ENCODE measurements around the gene ZC3H7A.

ZC3H7A gene

DNA sequence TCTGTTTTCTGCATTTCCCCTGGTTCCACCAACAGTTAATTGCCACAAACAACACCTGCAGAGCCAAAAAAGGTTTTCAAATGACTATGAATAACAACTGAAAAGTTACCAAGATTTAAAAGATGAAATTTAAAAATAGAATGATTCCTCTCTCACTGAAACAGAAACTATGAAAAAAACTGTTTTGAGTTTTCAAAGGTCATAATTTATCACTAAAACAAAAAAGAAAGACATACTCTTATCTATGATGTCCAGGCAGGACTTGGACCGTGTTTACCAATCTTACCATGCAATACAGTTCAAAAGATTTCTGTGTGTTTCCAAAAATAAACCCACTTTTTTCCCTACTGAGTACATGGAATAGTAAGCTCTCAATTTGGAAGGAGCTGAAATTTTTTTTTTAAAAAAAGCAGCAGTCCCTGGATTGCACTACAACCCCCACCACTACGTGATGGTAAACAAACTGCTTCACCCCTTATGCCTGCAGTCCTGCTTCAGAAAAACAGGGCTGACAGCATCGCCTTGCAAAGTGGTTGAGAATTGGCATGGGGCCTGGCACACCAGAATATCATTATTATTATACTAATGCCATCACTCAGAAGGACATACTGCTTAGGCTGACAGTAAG lies 62.9 kb downstream of the ZC3H7A start:
- Histone ChIP-seq H3K4me3 (ENCODE audit: insufficient read length, low read depth) (no peak overlapping the region), H3K36me3 (ENCODE audit: insufficient read depth, insufficient read length, low read length) (peaks cover 78% of the 10 kb centered on the region), H3K9ac (ENCODE audit: insufficient read length, low read depth) (no peak overlapping the region), H3K27me3 (ENCODE audit: insufficient read depth, insufficient read length) (no peaks in the 10 kb centered on the region), H3K9me3 (ENCODE audit: insufficient read depth, low read length) (no peaks in the 10 kb centered on the region), H3K4me1 (ENCODE audit: insufficient read depth, insufficient read length) (no peaks in the 10 kb centered on the region)
- TF ChIP-seq ZNF274 (IDR thresholded peaks at IDR 0.05; ENCODE audit: low read depth, low read length) (no peak), SUZ12 (IDR thresholded peaks at IDR 0.05; ENCODE audit: extremely low read depth, insufficient read depth, insufficient read length) (no peak), YY1 (IDR thresholded peaks at IDR 0.05; ENCODE audit: insufficient read depth, insufficient read length) (no peak)
- DNase-seq (ENCODE audit: low read depth, low spot score): no peak

DNA sequence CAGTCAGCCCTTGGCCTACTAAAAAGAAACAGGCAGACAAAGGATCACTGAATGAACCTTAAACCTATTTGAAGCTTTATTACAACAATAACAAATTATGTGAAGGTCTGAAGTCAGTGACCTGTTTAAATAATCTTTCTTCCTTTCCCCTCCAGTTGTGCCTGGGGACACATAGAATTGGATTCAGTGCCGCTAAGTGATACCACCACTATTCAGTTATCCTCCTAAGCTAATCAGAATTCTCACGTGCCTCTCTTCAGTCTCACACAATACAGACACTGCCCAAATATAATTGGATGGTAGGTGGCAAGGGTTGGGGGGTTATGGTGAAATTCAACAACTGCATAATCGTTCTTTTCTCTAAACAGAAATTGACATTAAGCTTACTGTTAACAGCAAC lies 65.8 kb downstream of the ZC3H7A start:
- peaks cover 85% of the 10 kb centered on the region for H3K36me3 ChIP-seq (ENCODE audit: insufficient read depth, insufficient read length, low read length)
- no peaks in the 10 kb centered on the region for H3K9me3 ChIP-seq (ENCODE audit: insufficient read depth, low read length)
- no peak for DNase-seq (ENCODE audit: low read depth, low spot score)
- H3K27me3 ChIP-seq (ENCODE audit: insufficient read depth, insufficient read length): no peaks in the 10 kb centered on the region
- no peaks in the 10 kb centered on the region for H3K4me1 ChIP-seq (ENCODE audit: insufficient read depth, insufficient read length)
- H3K4me3 ChIP-seq (ENCODE audit: insufficient read length, low read depth): no peak overlapping the region
- no peak for TF ChIP-seq SUZ12 (IDR thresholded peaks at IDR 0.05; ENCODE audit: extremely low read depth, insufficient read depth, insufficient read length)
- TF ChIP-seq YY1 (IDR thresholded peaks at IDR 0.05; ENCODE audit: insufficient read depth, insufficient read length): no peak
- TF ChIP-seq ZNF274 (IDR thresholded peaks at IDR 0.05; ENCODE audit: low read depth, low read length): no peak
- H3K9ac ChIP-seq (ENCODE audit: insufficient read length, low read depth): no peak overlapping the region

DNA sequence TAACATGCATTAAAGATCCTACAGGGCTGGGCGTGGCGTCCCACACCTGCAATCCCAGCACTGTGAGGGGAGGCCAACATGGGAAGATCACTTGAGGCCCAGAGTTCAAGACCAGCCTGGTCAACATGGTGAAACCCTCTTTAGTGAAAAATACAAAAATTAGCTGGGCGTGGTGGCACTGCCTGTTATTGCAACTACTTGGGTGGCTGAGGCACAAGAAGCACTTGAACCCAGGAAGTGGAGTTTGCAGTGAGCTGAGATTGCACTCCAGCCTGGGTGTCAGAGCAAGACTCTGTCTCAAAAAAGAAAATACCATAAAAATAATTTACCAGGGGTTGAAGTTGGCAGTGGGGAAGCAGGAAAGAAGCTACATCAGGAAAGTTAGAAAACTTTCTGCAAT lies 67.3 kb downstream of the ZC3H7A start:
- Histone ChIP-seq H3K36me3 (ENCODE audit: insufficient read depth, insufficient read length, low read length) (peaks cover 81% of the 10 kb centered on the region), H3K4me3 (ENCODE audit: insufficient read length, low read depth) (no peak overlapping the region)
- no peak for DNase-seq (ENCODE audit: low read depth, low spot score)

DNA sequence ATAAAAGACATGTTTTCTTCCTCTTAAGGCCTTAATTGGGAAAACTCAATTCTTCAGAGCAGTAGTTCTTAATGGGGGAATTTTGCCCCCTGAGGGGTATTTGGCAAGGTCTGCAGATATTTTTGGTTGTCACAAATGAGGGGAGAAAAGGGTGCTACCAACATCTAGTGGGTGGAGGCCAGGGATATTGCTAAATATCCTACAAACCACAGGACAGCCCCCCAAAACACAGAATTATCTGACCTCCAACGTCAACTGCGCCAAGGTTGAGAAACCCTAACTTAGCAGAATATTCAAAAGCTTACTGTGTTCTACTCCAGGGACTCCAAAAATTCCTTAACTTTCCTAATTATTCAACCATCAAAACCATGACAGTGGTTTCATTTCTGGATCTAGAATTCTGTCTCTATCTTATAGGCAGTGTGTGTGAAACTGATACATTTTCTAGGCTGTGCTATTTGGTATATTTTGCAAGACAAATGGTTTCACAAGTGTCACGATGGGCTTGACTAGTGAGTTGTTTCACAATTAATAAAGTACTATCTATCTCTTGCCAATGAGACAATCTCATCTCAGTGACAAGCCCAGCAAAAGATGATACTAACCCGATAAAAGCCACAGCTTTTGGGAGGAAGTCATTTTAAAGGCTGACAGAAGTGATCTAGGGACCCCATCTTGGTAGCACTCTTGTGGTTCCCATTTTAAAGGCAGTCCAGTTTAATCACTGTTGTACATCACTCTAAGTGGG lies 69.1 kb downstream of the ZC3H7A start:
- TF ChIP-seq SUZ12 (IDR thresholded peaks at IDR 0.05; ENCODE audit: extremely low read depth, insufficient read depth, insufficient read length) (no peak), ZNF274 (IDR thresholded peaks at IDR 0.05; ENCODE audit: low read depth, low read length) (no peak), YY1 (IDR thresholded peaks at IDR 0.05; ENCODE audit: insufficient read depth, insufficient read length) (no peak)
- no peak overlapping the region for H3K4me3 ChIP-seq (ENCODE audit: insufficient read length, low read depth)
- H3K9ac ChIP-seq (ENCODE audit: insufficient read length, low read depth): no peak overlapping the region
- H3K9me3 ChIP-seq (ENCODE audit: insufficient read depth, low read length): no peaks in the 10 kb centered on the region
- H3K4me1 ChIP-seq (ENCODE audit: insufficient read depth, insufficient read length): no peaks in the 10 kb centered on the region
- DNase-seq (ENCODE audit: low read depth, low spot score): no peak
- peaks cover 71% of the 10 kb centered on the region for H3K36me3 ChIP-seq (ENCODE audit: insufficient read depth, insufficient read length, low read length)
- H3K27me3 ChIP-seq (ENCODE audit: insufficient read depth, insufficient read length): no peaks in the 10 kb centered on the region

More for the DNA sequence above, 67.3 kb downstream of the ZC3H7A start:
- Histone ChIP-seq H3K4me1 (ENCODE audit: insufficient read depth, insufficient read length) (no peaks in the 10 kb centered on the region), H3K9ac (ENCODE audit: insufficient read length, low read depth) (no peak overlapping the region), H3K27me3 (ENCODE audit: insufficient read depth, insufficient read length) (no peaks in the 10 kb centered on the region), H3K9me3 (ENCODE audit: insufficient read depth, low read length) (no peaks in the 10 kb centered on the region)
- TF ChIP-seq YY1 (IDR thresholded peaks at IDR 0.05; ENCODE audit: insufficient read depth, insufficient read length) (no peak), ZNF274 (IDR thresholded peaks at IDR 0.05; ENCODE audit: low read depth, low read length) (no peak), SUZ12 (IDR thresholded peaks at IDR 0.05; ENCODE audit: extremely low read depth, insufficient read depth, insufficient read length) (no peak)

- H3K36me3 ChIP-seq (ENCODE audit: insufficient read depth, insufficient read length, low read length): peaks cover 62% of the 10 kb centered on the region
- TF ChIP-seq SUZ12 (IDR thresholded peaks at IDR 0.05; ENCODE audit: extremely low read depth, insufficient read depth, insufficient read length) (no peak), YY1 (IDR thresholded peaks at IDR 0.05; ENCODE audit: insufficient read depth, insufficient read length) (no peak), ZNF274 (IDR thresholded peaks at IDR 0.05; ENCODE audit: low read depth, low read length) (no peak)
- no peaks in the 10 kb centered on the region for H3K4me1 ChIP-seq (ENCODE audit: insufficient read depth, insufficient read length)
- no peaks in the 10 kb centered on the region for H3K9me3 ChIP-seq (ENCODE audit: insufficient read depth, low read length)
- H3K27me3 ChIP-seq (ENCODE audit: insufficient read depth, insufficient read length): no peaks in the 10 kb centered on the region
- no peak overlapping the region for H3K4me3 ChIP-seq (ENCODE audit: insufficient read length, low read depth)
- no peak for DNase-seq (ENCODE audit: low read depth, low spot score)
- H3K9ac ChIP-seq (ENCODE audit: insufficient read length, low read depth): no peak overlapping the region
These were observed 71.0 kb downstream of the ZC3H7A start for GRCh38 chr16:11726008-11726407.

DNA sequence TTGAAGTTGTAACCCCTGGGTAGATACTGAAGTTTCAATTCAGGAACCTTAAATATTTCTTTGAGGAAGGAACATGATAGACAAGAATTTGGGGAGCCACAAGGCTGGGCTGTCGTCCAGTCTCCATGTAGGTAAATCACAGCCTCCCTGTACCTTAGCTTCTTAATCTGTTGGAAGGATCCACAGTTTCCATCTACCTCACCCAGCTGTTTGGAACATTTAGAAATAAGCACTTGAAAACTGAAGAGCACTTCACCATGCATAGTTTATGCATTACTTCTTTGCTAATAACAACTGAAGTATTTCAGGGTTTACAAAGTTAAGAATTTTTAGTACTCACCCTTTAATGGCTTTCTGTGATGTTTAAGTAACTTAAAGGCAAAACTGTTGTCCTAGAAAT lies 71.6 kb downstream of the ZC3H7A start:
- no peaks in the 10 kb centered on the region for H3K9me3 ChIP-seq (ENCODE audit: insufficient read depth, low read length)
- no peak overlapping the region for H3K9ac ChIP-seq (ENCODE audit: insufficient read length, low read depth)
- no peak for DNase-seq (ENCODE audit: low read depth, low spot score)
- TF ChIP-seq YY1 (IDR thresholded peaks at IDR 0.05; ENCODE audit: insufficient read depth, insufficient read length) (no peak), ZNF274 (IDR thresholded peaks at IDR 0.05; ENCODE audit: low read depth, low read length) (no peak), SUZ12 (IDR thresholded peaks at IDR 0.05; ENCODE audit: extremely low read depth, insufficient read depth, insufficient read length) (no peak)
- H3K4me3 ChIP-seq (ENCODE audit: insufficient read length, low read depth): no peak overlapping the region
- peaks cover 61% of the 10 kb centered on the region for H3K36me3 ChIP-seq (ENCODE audit: insufficient read depth, insufficient read length, low read length)
- H3K27me3 ChIP-seq (ENCODE audit: insufficient read depth, insufficient read length): no peaks in the 10 kb centered on the region
- no peaks in the 10 kb centered on the region for H3K4me1 ChIP-seq (ENCODE audit: insufficient read depth, insufficient read length)

DNA sequence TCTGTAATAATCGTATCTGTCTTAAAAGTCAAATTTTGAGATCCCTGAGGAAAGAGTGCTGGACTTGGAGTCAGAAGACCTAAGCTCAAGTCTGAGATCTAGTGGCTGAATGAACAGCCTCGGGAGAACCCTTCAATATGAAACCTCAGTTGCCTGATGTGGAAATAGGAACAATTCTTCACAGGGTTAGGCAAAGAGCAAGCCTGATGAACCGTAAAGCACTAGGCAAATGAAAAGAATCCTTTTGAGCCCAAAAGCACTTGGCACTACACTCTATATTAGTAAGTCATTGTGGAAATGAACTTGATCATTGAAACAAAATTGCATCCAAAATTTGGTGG lies 74.6 kb downstream of the ZC3H7A start:
- H3K9me3 ChIP-seq (ENCODE audit: insufficient read depth, low read length): no peaks in the 10 kb centered on the region
- H3K36me3 ChIP-seq (ENCODE audit: insufficient read depth, insufficient read length, low read length): peaks cover 49% of the 10 kb centered on the region
- no peaks in the 10 kb centered on the region for H3K27me3 ChIP-seq (ENCODE audit: insufficient read depth, insufficient read length)
- TF ChIP-seq YY1 (IDR thresholded peaks at IDR 0.05; ENCODE audit: insufficient read depth, insufficient read length): no peak
- TF ChIP-seq ZNF274 (IDR thresholded peaks at IDR 0.05; ENCODE audit: low read depth, low read length): no peak
- TF ChIP-seq SUZ12 (IDR thresholded peaks at IDR 0.05; ENCODE audit: extremely low read depth, insufficient read depth, insufficient read length): no peak
- no peaks in the 10 kb centered on the region for H3K4me1 ChIP-seq (ENCODE audit: insufficient read depth, insufficient read length)
- no peak for DNase-seq (ENCODE audit: low read depth, low spot score)
- no peak overlapping the region for H3K4me3 ChIP-seq (ENCODE audit: insufficient read length, low read depth)
- no peak overlapping the region for H3K9ac ChIP-seq (ENCODE audit: insufficient read length, low read depth)

Data from NT2/D1 (cell line).